ENCODE results near the gene STAP2.

DNA sequence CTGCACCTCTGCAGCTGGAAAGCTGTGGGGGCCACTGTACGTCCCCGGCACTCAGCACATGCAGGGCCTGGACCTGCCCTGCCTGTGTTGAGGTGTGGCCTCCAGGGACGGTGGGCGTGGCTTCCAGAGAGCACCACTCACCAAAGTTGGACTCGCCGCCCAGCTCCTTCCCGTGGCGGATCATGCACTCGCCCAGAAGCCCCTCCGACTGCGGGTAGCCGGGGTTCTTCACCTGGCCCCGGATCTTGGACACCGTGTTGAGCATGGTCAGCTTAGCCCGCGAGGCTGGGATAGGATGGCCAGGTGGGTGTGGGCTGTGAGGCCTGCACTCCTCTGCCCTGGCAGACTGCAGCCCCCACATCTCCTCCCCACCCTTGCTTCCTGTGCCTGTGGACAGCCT, 26.7 kb upstream of the STAP2 start:
- TF ChIP-seq, protein P1, sequence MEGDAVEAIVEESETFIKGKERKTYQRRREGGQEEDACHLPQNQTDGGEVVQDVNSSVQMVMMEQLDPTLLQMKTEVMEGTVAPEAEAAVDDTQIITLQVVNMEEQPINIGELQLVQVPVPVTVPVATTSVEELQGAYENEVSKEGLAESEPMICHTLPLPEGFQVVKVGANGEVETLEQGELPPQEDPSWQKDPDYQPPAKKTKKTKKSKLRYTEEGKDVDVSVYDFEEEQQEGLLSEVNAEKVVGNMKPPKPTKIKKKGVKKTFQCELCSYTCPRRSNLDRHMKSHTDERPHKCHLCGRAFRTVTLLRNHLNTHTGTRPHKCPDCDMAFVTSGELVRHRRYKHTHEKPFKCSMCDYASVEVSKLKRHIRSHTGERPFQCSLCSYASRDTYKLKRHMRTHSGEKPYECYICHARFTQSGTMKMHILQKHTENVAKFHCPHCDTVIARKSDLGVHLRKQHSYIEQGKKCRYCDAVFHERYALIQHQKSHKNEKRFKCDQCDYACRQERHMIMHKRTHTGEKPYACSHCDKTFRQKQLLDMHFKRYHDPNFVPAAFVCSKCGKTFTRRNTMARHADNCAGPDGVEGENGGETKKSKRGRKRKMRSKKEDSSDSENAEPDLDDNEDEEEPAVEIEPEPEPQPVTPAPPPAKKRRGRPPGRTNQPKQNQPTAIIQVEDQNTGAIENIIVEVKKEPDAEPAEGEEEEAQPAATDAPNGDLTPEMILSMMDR (IDR thresholded peaks at IDR 0.05; ENCODE audit: low read length) = no peak
- no peak for TF ChIP-seq EZH2 (IDR thresholded peaks at IDR 0.05; ENCODE audit: borderline replicate concordance, low read length)
